Sigmoid colon (tissue), 4 donors: ENCODE results near the gene ERFE.

Source experiments
- CTCF ChIP-seq, 4 experiments: fragments of 450-650 bp in 3 of 4; fragments of 200-600 bp in 1 of 4; IDR thresholded peaks; one replicate each; pipeline ENCODE4 v1.5.1; 2016 to 2019; ENCODE audit warnings: antibody characterized with exemption in 4 of 4, mild to moderate bottlenecking in 3 of 4, moderate library complexity in 2 of 4
- POLR2A ChIP-seq, 2 donors: fragments of 450-650 bp; IDR thresholded peaks; one replicate each; pipeline ENCODE4 v1.6.1; 2016; ENCODE audit warnings: antibody characterized with exemption in 2 of 2, mild to moderate bottlenecking in 2 of 2, moderate library complexity in 2 of 2
- POLR2AphosphoS5 ChIP-seq, 4 donors: sonication (generic); formaldehyde crosslinking; IDR thresholded peaks; one replicate each; pipeline ENCODE4 v1.6.1; 2017; ENCODE audit warnings: antibody characterized with exemption in 4 of 4

- no peak for TF ChIP-seq CTCF (IDR thresholded peaks at IDR 0.05)
- no peak for TF ChIP-seq POLR2AphosphoS5 (IDR thresholded peaks at IDR 0.05)
- TF ChIP-seq POLR2A (IDR thresholded peaks at IDR 0.05) = no peak
Observed at GRCh38 chr2:238129166-238130010, 29.4 kb upstream of the ERFE start.
